Amniotic stem cell (primary cell): ENCODE results near the gene PTPRCAP.

Experiments
- DNase-seq: peaks from one replicate; lab custom pipeline; 2025; lab: John Stamatoyannopoulos, UW

The PTPRCAP gene

DNA sequence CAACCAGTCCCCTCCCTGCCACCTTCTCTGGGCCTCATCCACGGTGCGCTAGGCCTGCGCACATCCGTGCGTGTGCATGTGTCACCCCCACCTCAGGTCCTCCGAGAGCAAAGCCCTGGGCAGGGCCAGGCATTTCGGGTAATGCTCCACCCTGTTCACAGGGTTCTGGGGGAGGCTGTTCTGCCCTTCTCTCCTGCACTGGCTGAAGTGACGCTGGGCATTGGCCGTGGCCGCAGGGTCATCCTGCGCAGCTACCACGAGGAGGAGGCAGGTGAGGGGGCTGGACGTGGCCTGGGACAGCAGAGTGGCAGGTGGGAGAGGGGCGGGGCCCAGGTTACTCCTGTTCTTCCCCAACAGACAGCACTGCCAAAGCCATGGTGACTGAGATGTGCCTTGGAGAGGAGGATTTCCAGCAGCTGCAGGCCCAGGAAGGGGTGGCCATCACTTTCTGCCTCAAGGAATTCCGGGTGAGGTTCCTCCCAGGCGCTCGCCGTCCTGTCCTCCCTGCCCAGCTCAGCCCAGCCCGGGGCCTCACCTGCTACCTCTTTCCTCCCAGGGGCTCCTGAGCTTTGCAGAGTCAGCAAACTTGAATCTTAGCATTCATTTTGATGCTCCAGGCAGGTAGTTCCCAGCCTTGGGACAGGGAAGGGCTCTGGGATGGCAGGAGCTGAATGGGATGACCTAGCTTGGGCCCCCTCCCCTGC is 41.8 kb downstream of the PTPRCAP start:
- no peak for DNase-seq

DNA sequence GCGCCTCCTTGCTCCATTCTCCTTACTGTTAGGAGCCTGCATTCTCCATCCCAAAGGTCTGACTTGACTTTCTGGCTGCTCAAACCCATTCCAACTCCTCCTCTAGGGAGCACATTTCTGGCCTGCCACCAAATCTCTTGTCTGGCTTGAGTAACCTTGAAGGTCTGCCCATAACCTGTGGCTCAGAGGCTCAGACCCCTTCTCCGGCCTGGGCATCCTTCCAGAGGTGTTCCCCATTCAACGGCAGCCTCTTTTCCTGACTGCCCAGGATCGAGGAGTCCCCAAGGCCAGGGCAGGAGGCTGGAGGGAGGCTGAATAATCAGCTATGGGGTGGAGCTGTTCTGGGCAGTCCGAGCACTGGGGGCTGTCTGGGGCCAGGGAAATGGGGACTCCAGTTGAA is 43.5 kb downstream of the PTPRCAP start:
- no peak for DNase-seq

GRCh38 chr11:67393437-67393836 is 44.0 kb downstream of the PTPRCAP start:
- DNase-seq, result no peak

GRCh38 chr11:67392183-67392715 is 45.2 kb downstream of the PTPRCAP start:
- DNase-seq, result no peak

DNA sequence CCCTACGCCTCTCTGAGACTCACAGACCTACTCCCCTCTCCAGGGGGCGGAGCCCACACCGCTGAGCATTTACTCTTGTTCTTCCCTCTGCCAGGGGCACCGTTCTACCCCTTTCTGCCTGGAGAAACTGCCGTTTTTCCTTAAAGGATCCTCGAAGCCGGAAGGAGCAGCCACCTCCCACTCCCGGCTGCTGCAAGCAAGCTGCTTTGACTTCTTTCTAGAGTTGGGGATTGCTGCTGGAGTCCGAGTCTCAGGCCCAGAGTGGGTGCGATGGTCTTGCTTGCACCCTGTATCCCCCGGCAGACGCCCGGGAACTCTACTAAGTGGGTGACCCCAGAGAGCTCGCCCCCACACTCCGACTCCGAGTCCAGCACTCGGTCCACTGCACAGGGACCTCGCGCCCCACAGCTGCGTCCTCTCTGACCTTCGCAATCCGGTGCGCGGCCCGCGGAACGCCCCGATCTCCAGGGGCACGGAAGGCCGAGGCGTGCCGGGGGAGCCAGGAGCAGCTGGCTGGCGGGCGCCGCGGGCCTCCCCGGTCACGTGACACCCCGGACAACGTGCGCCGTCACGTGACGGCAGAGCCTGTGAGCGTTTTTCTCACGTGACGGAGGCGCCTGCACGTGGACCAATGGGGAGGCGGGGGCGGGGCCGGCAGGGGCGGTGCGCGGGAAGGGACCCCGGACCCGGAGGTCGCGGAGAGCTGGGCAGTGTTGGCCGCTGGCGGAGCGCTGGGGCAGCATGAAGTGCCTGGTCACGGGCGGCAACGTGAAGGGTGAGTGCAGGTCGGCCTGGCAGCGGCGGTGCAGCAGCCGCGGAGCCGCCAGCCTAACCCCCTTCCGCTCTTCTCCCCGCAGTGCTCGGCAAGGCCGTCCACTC is 45.9 kb downstream of the PTPRCAP start, which contains the start of gene RAD9A:
TSS of gene RAD9A (plus strand) at position 683 of the 879 bp plus-strand sequence. CDS start at position 742, 59 bp downstream.
- DNase-seq, result peak; percentile 83

DNA sequence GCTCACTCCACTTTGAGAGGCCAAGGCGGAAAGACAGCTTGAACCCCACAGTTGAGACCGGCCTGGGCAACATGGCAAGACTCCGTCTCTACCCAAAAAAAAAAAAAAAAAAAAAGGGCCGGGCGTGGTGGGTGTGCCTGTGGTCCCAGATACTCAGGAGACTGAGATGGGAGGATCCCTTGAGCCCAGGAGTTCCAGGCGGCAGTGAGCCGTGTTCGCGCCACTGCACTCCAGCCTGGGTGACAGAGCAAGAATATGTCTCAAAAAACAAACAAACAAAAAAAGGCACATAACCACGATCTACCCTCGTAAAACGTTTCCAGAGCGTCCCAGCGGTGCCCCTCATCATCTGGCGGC is 46.6 kb downstream of the PTPRCAP start:
- DNase-seq, result no peak

GRCh38 chr11:67389477-67389876 is 48.0 kb downstream of the PTPRCAP start:
- no peak for DNase-seq

- no peak for DNase-seq
These were observed 50.0 kb downstream of the PTPRCAP start for GRCh38 chr11:67387518-67387917.

GRCh38 chr11:67387069-67387468 is 50.4 kb downstream of the PTPRCAP start:
- no peak for DNase-seq
